Mucosa of stomach (tissue), 1 donor: ENCODE measurements around the gene FRYL.
"Not testable (repeated sequence)": the region's sequence is repeated elsewhere in the genome, so short reads cannot be mapped to it uniquely, and the experiment has no call there.

Experiments used
- H3K27me3 ChIP-seq: one replicate; pipeline ENCODE4 v1.7.0; 2013; ENCODE audit warnings: mild to moderate bottlenecking, low read length; ENCODE audit not compliant: control insufficient read depth, insufficient read depth
- H3K36me3 ChIP-seq: one replicate; pipeline ENCODE4 v1.7.0; 2013; ENCODE audit warnings: low read length; ENCODE audit not compliant: control insufficient read depth, insufficient read depth
- H3K4me1 ChIP-seq: one replicate; pipeline ENCODE4 v1.7.0; 2013; ENCODE audit warnings: mild to moderate bottlenecking, low read length; ENCODE audit not compliant: control insufficient read depth, insufficient read depth
- H3K4me3 ChIP-seq: one replicate; pipeline ENCODE4 v1.7.0; 2013; ENCODE audit warnings: low read length
- H3K9ac ChIP-seq: one replicate; pipeline ENCODE4 v1.7.0; 2013; ENCODE audit warnings: mild to moderate bottlenecking, low read length, moderate library complexity
- H3K9me3 ChIP-seq: one replicate; pipeline ENCODE4 v1.7.0; 2013; ENCODE audit warnings: mild to moderate bottlenecking, low read length, moderate library complexity; ENCODE audit not compliant: control insufficient read depth
- donor health status: Pancreatic carcinoma.

FRYL gene

DNA sequence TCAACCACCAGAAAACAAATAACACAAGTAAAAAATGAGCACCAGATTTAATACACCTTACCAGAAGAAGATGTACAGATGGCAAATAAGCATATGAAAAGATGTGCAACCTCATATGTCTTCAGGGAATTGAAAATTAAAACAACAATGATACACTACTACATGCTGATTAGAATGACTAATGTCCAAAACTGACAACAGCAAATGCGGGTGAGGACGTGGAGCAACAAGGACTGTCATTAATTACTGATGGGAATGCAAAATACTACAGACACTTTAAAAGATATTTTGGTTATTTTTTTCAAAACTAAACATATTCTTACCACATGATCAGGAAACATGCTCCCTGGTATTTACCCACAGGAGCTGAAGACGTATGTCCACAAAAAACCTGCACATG is 140.3 kb downstream of the FRYL start:
- no peaks in the 10 kb centered on the region for H3K27me3 ChIP-seq
- H3K9ac ChIP-seq = no peak overlapping the region
- no peaks in the 10 kb centered on the region for H3K9me3 ChIP-seq
- no peaks in the 10 kb centered on the region for H3K36me3 ChIP-seq
- no peak overlapping the region for H3K4me3 ChIP-seq
- H3K4me1 ChIP-seq = peaks cover 6% of the 10 kb centered on the region

DNA sequence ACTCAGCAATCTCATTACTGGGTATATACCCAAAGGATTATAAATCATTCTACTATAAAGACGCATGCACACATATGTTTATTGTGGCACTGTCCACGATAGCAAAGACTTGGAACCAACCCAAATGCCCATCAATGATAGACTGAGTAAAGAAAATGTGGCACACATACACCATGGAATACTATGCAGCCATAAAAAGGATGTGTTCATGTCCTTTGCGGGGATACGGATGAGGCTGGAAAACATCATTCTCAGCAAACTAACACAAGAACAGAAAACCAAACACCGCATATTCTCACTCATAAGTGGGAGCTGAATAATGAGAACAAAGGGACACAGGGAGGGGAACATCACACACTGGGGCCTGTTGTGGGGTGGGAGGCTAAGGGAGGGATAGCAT is 141.5 kb downstream of the FRYL start:
- H3K9ac ChIP-seq, H3K4me3 ChIP-seq, H3K4me1 ChIP-seq, H3K27me3 ChIP-seq, H3K36me3 ChIP-seq, H3K9me3 ChIP-seq: not testable (repeated sequence)

DNA sequence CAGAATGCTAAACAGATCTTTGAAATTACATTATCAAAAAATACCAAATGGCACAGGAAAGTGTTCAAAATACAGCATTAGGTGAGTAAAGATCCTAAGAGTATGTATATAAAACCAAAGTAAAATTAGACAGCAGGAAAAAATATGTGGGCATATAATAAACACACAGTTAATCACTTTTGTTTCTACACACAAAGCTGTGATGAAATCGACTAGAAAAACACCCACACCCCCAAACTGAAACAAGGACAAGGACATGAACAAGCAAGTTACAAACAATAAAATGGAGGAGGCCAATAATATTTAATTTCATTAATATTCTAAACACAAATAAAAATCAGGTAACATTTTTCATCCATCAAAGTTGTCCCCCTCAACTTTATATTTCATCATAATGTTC is 143.2 kb downstream of the FRYL start:
- Histone ChIP-seq H3K9ac (no peak overlapping the region), H3K36me3 (no peaks in the 10 kb centered on the region), H3K4me1 (peaks cover 6% of the 10 kb centered on the region), H3K27me3 (no peaks in the 10 kb centered on the region), H3K9me3 (no peaks in the 10 kb centered on the region), H3K4me3 (no peak overlapping the region)

DNA sequence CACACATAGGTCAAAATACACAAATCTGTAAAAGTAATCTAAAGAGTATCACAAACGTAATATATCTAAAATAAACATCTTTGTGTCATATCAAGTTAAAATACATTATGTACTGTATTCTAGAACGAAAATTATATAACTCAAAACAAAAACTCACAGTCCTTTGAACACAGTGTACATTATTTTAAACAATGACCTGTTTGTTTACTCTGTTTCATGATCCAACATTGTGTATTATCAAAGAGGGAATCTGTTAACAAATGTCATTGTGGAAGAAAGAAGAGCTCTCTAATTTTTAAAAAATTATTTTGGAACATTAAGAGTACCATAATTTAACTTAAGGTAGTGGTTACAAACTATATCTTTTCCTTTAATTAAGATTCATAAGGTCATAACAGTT is 144.1 kb downstream of the FRYL start:
- Histone ChIP-seq H3K4me3 (no peak overlapping the region), H3K4me1 (peaks cover 6% of the 10 kb centered on the region), H3K9ac (no peak overlapping the region), H3K36me3 (no peaks in the 10 kb centered on the region), H3K9me3 (no peaks in the 10 kb centered on the region), H3K27me3 (no peaks in the 10 kb centered on the region)

DNA sequence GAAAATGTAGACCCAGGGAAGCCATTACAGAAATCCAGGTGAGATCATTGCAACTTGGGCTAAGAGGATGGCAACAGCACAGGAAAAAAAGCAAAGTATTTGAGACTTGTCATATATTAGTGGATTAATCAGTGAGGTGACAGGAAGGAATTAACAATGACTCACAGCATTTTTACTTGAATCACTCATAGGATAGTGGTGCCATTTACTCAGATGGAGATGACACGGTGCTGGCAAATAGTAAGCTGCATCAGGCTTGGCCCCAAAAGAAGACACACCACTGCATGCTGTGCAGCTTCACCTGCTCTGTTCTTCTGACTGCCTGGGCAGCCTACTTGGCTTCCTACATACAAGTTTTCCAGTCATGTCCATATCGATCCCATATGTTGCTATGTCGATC is 144.8 kb downstream of the FRYL start:
- H3K9me3 ChIP-seq = no peaks in the 10 kb centered on the region
- H3K27me3 ChIP-seq = no peaks in the 10 kb centered on the region
- H3K4me1 ChIP-seq = peaks cover 6% of the 10 kb centered on the region
- H3K4me3 ChIP-seq = no peak overlapping the region
- H3K9ac ChIP-seq = no peak overlapping the region
- H3K36me3 ChIP-seq = no peaks in the 10 kb centered on the region

DNA sequence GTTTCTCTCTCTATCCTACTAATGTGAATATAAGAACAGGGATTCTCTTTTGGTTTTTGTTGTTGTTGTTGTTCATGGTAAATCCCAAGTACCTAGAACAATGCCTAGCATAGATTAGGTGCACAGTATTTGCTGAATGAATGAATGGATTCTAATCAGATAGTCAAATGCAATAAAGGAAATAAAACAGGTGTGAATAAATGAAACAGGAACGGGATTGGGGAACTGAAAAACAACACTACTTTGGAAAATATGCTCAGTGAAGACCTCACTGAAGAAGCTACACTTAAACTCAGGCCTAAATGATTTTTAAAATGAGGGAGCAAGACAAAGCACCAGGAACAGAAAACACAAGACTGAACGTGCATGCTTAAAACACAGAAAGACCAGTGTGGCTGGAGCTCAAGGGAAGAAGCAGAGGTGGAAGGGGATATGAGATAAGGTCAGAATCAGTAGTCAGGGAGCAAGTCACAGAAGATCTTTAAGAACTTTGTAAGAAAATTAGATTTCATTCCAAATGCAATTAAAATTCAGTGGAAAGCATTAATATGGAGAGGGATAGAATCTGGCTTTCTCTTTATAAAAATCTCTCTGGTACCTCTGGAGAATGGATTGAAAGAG is 145.3 kb downstream of the FRYL start:
- no peak overlapping the region for H3K4me3 ChIP-seq
- H3K9me3 ChIP-seq = no peaks in the 10 kb centered on the region
- no peak overlapping the region for H3K9ac ChIP-seq
- no peaks in the 10 kb centered on the region for H3K36me3 ChIP-seq
- no peaks in the 10 kb centered on the region for H3K27me3 ChIP-seq
- peaks cover 6% of the 10 kb centered on the region for H3K4me1 ChIP-seq

DNA sequence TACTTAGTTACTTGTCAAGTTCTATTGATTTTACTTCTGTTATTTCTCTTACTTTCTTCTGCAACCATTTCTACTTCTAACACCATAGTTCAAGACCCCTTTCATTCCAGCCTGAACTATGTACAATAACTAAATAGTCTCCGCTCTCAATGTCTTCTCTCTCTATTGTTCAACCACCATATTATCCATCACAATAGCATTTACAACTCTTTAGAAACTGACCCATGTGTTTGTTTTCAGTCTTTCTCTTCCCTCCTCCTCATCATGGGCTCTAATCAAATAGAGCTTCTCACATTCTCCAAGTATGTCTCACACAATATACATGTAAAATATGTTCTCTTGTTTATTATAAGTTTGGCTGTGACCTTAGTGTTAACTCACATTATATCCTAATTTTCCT is 146.4 kb downstream of the FRYL start:
- Histone ChIP-seq H3K9me3 (no peaks in the 10 kb centered on the region), H3K36me3 (no peaks in the 10 kb centered on the region), H3K4me1 (peaks cover 6% of the 10 kb centered on the region), H3K27me3 (no peaks in the 10 kb centered on the region), H3K9ac (no peak overlapping the region), H3K4me3 (no peak overlapping the region)

DNA sequence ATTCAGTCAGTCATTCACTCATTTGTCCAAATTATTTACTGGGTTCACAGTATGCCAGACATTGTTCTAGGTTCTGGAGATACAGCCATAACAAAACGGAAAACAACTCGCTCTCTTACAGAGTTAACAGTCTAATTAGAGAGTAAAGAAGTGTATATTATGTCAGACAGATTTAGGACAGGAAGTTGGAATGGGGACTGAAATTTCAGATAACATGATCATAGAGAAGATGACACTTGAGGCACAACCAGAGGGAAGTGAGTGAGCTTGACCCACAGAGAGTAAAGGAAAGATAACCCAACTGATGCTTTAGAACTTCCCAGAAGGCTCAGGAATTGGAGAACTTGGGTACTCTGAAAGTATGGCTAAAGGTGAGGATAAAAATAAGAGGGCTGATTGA is 150.6 kb downstream of the FRYL start:
- H3K9ac ChIP-seq = no peak overlapping the region
- H3K4me1 ChIP-seq = no peaks in the 10 kb centered on the region
- no peaks in the 10 kb centered on the region for H3K36me3 ChIP-seq
- no peaks in the 10 kb centered on the region for H3K9me3 ChIP-seq
- H3K27me3 ChIP-seq = no peaks in the 10 kb centered on the region
- H3K4me3 ChIP-seq = no peak overlapping the region

DNA sequence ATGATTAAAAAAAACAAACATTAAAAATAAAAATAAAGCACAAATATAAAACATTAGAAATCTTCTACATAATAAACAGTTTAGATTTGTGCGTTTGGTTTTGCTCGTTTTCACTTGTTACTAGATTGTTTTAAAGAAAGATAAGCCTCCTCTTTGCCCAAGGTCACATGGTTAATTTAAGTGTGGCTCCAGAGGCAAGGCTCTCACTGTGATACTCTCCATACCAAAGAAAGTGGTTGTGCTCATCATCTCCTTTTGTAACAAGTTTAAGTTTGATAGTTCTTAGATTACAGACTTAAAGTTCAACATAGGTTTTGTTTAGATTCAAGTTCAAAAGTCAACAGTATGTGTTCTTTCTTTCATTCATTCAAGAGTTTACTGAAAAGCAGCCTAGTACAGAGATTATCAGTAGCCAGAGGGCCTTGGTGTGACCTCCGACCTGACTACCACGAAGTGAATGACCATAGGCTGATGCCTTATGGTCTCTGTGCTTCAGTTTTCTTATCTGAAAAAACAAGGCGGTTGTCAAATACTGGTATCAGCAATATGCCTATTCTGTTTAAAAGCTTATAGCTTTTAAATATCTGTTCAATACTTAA is 156.8 kb downstream of the FRYL start:
- Histone ChIP-seq H3K27me3 (no peaks in the 10 kb centered on the region), H3K4me1 (peaks cover 6% of the 10 kb centered on the region), H3K9ac (no peak overlapping the region), H3K36me3 (no peaks in the 10 kb centered on the region), H3K9me3 (no peaks in the 10 kb centered on the region), H3K4me3 (no peak overlapping the region)

DNA sequence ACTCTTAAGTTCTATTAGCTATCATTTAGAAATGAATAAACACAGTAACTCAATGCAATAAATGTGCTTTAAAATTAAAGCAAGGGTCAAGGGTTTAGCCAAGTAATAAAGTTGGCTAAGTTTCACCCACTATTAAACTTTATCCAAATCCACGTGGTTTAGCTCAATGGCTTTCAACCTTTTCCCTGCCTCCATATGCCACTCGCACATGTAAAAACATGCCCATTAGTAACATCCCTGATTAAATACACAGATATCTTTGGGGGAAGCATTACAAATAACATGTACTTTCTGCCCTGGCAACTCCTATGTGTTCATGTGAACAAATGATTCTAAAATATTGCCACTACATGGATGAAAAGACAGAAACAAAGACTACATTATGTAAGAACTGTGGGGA is 159.2 kb downstream of the FRYL start:
- no peak overlapping the region for H3K9ac ChIP-seq
- H3K4me1 ChIP-seq = peaks cover 6% of the 10 kb centered on the region
- no peak overlapping the region for H3K4me3 ChIP-seq
- no peaks in the 10 kb centered on the region for H3K9me3 ChIP-seq
- no peaks in the 10 kb centered on the region for H3K27me3 ChIP-seq
- H3K36me3 ChIP-seq = no peaks in the 10 kb centered on the region

DNA sequence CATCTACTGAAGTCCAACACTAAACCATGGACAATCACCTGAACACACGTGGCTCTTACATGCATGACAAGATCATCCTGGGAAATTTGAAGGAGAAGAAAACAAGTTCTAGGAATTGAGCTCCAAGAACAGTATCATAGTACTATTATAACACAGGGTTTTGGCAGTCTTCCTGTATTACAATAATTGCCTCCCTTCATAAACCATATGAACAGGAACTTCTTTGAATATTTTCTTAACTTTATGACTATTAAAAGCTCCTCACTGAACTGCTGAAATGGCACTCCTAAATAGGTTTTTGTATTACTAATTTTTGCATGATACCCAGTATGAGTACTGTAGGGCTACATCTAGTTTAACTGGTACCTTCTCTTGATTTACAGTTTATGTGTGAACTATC is 160.0 kb downstream of the FRYL start:
- no peak overlapping the region for H3K9ac ChIP-seq

DNA sequence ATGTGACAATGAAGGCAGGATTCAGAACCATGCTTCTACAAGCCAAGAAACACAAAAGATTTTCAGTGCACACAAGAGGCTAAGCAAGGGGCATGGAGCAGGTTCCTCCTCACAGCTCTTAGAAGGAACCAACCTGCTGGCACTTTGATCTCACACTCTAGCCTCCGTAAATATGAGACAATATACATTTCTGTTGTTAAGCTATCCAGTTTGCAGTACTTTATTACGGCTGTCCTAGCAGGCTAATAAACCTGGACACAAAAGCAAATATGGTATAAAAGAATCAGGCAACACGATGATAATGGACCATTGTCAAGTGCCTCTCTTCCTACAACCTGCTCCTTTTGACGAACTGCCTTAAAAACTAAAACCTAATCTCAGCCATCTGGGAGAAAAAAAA is 175.6 kb downstream of the FRYL start:
- Histone ChIP-seq H3K36me3 (no peaks in the 10 kb centered on the region), H3K4me3 (no peak overlapping the region), H3K4me1 (peaks cover 26% of the 10 kb centered on the region), H3K9ac (no peak overlapping the region), H3K9me3 (no peaks in the 10 kb centered on the region), H3K27me3 (no peaks in the 10 kb centered on the region)

More for the DNA sequence above, 160.0 kb downstream of the FRYL start:
- Histone ChIP-seq H3K9me3 (no peaks in the 10 kb centered on the region), H3K36me3 (no peaks in the 10 kb centered on the region), H3K4me1 (peaks cover 6% of the 10 kb centered on the region), H3K27me3 (no peaks in the 10 kb centered on the region), H3K4me3 (no peak overlapping the region)

DNA sequence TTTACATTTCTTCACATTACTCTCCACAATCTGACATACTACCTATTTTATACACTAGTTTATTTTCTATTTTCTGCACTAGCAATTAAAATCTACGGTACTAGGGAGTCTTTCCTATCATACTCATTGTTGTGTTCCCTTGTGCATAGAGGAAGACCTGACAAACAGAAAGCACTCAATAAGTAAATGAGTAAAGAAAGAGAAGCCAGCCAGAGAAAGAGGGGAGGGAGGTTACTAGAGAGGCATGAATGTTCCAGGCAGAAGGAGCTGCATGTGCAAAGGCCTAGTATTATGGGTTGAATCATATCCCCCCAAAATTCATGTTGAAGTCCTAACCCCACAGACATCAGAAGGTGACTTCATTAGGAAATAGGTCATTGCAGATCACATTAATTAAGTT is 176.0 kb downstream of the FRYL start:
- Histone ChIP-seq H3K9ac (no peak overlapping the region), H3K9me3 (no peaks in the 10 kb centered on the region), H3K4me1 (peaks cover 26% of the 10 kb centered on the region), H3K36me3 (no peaks in the 10 kb centered on the region), H3K27me3 (no peaks in the 10 kb centered on the region), H3K4me3 (no peak overlapping the region)
